Ovary (tissue), 3 donors: ENCODE results near the gene TMEM30B.

ENCODE experiments used
- EP300 ChIP-seq: sonication (generic); formaldehyde crosslinking; IDR thresholded peaks from one replicate; pipeline ENCODE4 v1.6.1; 2017; ENCODE audit warnings: antibody characterized with exemption
- POLR2A ChIP-seq: fragments of 450-650 bp; IDR thresholded peaks from one replicate; pipeline ENCODE4 v1.6.1; 2017; ENCODE audit warnings: antibody characterized with exemption, mild to moderate bottlenecking, moderate library complexity
- TF ChIP-seq, protein P1 (sequence below), 3 donors: fragments of 450-650 bp in 2 of 3; fragments of 200-600 bp in 1 of 3; IDR thresholded peaks; one replicate each; pipeline versions ENCODE4 v1.5.1 to v1.8.0; 2016 to 2022; ENCODE audit warnings: antibody characterized with exemption in 3 of 3, mild to moderate bottlenecking in 1 of 3
- donor health status: DM: no; HTN: no; CAD: no.

GRCh38 chr14:61284001-61284400, 2.9 kb upstream of the TMEM30B start:
- TF ChIP-seq, protein P1, sequence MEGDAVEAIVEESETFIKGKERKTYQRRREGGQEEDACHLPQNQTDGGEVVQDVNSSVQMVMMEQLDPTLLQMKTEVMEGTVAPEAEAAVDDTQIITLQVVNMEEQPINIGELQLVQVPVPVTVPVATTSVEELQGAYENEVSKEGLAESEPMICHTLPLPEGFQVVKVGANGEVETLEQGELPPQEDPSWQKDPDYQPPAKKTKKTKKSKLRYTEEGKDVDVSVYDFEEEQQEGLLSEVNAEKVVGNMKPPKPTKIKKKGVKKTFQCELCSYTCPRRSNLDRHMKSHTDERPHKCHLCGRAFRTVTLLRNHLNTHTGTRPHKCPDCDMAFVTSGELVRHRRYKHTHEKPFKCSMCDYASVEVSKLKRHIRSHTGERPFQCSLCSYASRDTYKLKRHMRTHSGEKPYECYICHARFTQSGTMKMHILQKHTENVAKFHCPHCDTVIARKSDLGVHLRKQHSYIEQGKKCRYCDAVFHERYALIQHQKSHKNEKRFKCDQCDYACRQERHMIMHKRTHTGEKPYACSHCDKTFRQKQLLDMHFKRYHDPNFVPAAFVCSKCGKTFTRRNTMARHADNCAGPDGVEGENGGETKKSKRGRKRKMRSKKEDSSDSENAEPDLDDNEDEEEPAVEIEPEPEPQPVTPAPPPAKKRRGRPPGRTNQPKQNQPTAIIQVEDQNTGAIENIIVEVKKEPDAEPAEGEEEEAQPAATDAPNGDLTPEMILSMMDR (IDR thresholded peaks at IDR 0.05): no peak
- no peak for TF ChIP-seq EP300
- TF ChIP-seq POLR2A: no peak
